Stimulated activated CD4-positive, alpha-beta T cell treated with anti-CD3 and anti-CD28 coated beads, Interleukin-1b, Interleukin-23, amount 100 ng/mL, for 24 hours (primary cell): ENCODE data around the gene UTP11.

ENCODE experiments used
- DNase-seq, 4 experiments: peaks; one replicate each; pipeline ENCODE4 v3.0.0-alpha.2; 2020; ENCODE audit warnings: low read depth in 4 of 4, low spot score in 1 of 4

The UTP11 gene

DNA sequence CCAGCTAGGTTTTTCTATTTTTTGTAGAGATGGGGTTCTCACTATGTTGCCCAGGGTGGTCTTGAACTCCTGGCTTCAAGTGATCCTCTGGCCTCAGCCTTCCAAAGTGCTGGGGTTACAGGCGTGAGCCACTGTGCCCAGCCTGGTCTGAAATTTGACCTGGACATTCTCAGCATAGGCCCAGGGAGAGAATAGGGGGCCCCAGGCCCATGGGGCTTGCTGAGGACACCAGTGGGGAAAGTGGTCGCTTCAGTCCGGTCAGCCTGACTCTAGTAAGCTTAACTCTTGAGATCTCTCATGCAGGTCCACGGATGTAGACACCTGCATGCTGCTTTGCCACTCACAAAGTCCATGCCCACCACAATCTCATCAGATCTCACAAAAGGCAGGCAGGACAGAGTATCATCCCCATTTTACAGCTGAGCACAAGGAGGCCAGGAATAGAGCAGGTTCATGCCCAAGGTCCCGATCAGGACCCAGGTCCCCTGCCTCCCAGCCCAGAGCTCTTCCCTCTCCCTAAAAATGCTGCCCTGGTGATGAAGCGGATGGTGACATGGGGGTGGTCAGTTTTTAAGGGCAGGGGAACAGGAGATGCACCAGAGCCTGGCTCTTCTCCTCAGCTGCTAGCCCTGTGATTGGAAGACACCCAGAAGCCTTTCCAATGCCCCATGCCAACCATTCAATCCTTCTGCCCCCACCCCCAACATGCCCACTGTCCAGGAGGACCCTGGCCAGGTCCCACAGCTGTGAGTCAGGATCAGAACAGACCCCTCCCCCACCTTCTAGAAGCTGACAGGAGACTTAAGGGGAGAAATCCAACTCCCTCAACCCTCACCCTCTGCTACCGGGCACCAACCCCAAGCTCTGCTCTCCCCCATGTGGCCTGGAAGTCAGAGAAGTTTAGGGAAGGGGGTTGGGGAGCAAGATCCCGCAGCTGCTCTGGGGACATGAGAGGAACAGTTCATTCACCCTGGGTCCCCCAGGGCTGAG lies 9.0 kb upstream of the UTP11 start:
- DNase-seq = no peak

GRCh38 chr1:38004284-38005108 lies 8.0 kb upstream of the UTP11 start:
- no peak for DNase-seq

DNA sequence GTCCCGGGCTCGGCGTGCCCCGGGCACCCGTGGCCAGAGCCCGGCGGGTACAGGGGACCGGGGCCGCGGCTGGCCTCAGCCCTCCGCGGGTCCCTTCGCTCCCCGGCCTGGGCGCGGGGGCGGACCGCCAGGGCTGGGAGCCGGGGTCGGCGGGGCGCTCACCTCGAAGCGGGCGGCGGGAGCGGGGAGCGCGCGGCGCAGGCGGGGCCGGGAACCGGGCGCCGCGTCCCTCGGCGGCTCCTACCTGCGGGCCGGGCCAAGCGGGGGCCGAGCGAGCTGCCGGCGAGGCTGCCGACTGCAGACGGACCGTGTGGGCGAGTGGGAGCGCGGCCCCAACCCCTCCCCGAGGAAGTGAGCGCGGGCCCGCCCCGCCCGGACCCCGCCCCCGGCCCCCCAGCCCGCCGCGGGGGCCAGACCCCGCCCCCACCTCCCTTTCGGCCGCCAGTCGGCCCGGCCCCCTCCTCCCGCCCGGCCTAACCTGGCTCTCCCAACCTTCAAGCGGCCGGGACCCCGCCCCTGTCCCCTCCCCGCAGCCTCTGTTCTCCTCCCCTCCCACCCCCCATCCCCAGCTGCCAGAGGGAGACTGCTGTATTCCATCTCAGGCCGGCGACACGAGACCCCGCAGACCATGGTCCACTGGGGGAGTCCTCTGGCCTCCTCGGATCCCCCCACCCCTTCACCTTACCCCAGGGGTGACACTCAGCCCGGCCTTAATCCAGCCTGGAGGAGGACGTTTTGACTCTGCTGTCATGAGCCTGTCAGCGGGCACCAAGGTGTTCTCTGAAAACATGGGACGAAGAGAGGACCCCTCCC lies 7.1 kb upstream of the UTP11 start, which contains the start of gene FHL3:
Gene FHL3 (minus strand): TSS at position 320 of the 813 bp plus-strand sequence. CDS start 6,102 bp downstream, outside the sequence.
- DNase-seq = peak in 1 of 4 experiments; percentile 52

DNA sequence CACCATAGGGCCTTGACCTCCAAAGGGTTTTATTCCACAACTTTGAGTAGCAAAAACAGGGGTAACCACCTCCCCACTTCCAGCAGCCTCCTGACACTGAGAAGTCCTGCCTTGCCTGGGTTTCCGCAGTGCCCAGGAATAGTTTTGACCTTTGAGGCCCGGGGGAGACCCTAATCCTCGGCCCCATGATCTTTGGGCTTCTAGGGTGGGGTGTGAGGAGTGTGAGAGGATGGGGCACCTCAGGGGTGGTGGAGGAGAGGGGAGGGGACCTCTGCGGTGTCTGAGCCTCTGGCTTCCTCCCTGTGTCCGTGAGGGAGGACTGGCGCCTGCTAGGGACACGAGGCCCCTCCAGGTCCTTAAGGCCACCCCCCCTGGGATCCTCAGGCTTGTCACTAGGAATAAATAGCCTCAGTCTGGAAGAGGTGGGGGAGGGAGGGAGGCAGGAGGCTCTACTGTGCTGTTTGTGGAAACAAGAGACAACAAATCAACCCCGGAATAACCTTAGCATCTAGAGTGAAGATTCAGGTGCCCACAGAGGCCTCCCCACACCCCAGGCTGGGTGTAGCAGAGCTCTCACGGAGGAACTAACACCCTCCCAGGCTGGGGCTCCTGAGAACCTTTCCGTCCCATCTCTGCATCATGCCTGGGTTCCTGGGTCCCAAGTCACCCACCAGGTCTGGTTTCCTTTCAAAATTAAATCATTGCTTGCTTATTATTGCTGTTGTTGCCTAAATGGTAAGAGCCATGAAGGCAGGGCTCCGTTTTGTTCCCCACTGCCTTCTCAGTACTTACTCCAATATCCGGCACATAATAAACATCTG lies 6.3 kb upstream of the UTP11 start:
- no peak for DNase-seq

- DNase-seq = peak in 1 of 4 experiments; percentile 56
Observed at GRCh38 chr1:38009088-38009840, 3.3 kb upstream of the UTP11 start.

GRCh38 chr1:38009841-38010180 lies 2.7 kb upstream of the UTP11 start:
- DNase-seq = no peak

DNA sequence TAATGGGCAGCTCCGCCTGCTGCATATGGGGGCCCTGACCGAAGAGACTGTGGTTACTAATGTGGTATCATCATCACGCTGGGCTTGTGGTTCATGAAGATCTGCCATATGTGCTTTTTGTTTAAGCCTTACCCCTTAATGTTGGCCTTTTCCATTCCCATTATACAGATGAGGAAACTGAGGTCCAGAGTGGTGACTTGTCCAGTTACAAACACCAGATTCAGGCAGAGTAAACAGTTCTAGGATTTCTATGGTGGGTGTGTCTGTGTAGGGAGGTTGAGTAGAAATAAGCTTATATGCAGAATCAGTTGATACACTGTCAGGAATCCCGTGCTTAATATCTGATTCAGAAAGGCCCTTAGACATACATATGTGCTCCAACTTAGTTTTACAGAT lies 691 bp downstream of the UTP11 start:
- DNase-seq = no peak

DNA sequence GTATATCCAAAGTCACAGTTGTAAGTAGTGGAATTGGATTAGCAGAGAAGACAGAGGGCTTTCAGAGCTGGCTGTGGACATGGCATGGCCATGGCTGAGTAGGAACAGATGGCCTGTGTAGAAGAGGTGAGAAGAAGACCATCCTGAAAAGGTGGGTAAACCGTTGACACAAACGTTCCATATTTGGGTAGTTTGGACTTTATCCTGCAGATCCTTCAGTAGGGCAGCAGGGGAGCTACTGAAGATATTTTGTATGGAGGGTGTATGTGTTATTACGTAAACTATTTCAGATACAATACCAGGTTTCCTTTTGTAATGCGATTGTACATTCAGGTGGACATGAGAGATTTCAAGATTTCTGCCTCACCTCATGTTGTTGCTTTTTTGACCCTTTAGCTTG lies 1.6 kb downstream of the UTP11 start:
- no peak for DNase-seq

DNA sequence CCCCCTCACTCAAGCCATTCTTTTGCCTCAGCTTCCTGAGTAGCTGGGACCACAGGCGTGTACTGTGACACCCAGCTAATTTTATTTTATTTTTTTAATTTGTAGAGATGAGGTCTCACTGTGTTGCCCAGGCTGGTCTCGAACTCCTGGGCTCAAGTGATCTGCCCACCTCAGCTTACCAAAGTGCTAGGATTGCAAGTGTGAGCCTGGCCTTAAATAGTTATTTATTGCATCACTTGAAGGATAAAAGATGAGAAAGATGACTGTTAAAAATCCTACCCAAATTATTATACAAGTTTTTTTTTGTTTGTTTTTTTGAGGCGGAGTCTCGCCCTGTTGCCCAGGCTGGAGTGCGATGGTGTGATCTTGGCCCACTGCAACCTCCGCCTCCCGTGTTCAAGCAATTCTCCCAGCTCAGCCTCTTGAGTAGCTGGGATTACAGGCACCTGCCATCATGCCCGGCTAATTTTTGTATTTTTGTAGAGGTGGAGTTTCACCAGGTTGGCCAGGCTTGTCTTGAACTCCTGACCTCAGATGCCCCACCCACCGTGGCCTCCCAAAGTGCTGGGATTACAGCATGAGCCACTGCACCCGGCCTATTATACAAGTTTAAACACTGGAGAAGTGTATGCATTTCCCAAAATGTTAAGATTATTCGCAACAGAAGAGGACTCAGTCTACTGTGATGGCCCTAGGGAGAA lies 2.3 kb downstream of the UTP11 start:
- no peak for DNase-seq

DNA sequence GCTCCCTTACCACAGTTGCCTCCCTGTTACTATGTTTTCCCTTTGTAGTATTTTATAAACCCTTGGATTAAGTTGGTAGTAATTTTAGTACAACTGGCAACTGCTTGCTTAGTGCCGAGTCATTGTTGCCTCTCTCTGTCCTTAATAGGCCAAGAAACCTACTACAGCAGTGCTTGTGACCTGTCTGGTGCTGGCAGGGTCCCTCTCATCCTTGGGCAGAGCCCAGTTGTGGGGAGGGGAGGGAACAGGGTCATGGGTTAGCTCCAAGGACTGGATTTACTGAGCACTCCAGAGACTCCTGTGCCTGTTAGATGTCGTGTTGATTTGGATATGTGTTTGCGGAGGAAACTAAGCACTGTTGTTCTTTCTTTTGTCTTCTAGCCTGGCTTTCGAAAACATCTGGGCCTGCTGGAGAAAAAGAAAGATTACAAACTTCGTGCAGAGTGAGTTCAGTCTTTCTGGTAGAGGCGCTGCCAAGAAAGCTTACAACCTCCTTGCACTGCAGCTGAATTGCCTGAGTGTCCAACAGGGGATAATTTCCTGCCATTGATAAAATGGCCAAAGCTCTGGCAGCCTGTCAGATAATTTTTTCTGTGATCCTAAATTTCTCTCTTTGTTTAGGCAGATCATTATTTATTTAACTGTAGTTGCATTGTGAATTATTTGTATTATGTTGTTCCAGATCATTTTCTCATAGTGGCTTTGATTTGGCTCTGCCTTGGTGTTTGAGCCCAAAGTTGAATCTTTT lies 3.6 kb downstream of the UTP11 start:
- no peak for DNase-seq

GRCh38 chr1:38018864-38019343 lies 6.4 kb downstream of the UTP11 start:
- no peak for DNase-seq

GRCh38 chr1:38020396-38020795 lies 7.9 kb downstream of the UTP11 start:
- DNase-seq = no peak

DNA sequence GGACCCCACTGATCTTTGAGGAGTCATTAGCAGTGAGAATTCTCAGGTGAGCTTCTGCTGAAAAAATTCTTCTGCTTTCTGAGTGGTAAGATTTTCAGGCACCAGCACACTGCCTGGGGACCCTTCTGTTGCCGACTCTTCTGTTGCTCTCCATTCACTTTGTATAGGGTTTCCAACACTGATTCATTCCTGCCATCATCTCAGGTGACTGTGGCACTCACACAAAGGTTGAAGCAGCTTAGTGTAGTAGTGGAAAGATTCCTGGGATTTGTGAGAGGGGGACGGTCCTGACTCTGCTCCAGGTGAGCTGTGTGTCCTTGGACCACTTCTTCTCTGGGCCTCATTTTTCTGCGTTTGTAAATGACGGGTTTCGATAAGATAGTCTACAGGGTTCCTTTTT lies 9.4 kb downstream of the UTP11 start:
- no peak for DNase-seq

DNA sequence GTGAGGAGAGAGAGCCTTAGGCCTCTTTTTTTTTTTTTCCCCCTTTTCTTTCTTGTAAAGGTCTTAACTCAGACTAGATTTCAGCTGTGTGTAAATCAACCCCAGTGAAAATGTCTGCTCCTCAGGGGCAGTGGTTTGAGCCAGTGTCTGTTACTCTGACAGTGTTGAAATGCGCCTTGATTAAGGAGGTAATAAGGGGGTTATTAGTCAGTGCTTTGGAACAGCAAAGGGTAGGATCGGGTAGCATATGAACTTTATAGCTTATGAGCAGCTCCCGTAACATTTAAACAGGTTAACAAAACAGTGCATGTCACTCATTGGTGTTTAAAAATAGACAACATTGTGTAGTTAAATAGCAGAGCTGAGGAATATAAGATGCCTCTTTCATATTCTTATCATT lies 10.3 kb downstream of the UTP11 start:
- DNase-seq = no peak

DNA sequence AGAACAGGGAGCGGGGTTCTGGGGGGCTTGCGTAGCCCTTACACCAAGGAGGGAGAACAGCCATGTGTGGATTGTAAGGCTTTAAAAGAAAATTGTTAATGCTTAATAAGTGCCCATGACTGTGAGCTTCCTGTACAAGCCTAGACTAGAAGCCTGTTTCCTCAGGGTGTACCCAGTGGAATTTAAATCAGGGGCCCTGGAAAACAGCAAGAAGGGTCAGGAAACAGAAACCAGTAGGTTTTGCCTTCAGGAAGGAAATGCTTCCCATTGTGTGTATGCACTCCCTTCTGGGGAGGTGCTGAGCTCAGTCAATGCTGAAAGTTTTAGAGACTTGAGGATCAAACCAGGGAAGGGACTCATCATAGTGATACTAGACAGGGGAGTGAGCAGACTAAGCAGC lies 12.7 kb downstream of the UTP11 start:
- DNase-seq = no peak

- DNase-seq = no peak
Observed at GRCh38 chr1:38025664-38026063, 13.1 kb downstream of the UTP11 start.

GRCh38 chr1:38026592-38027200 lies 14.2 kb downstream of the UTP11 start:
- no peak for DNase-seq
